ENCODE data around the gene ZRANB1. TPM values are rescaled to one million over a fixed set of nuclear protein-coding genes. Genes with fewer than 3 reads are reported as not detected.

The ZRANB1 gene
- total and polyA plus RNA-seq, 10 of the 15 experiments (the other 5 are each of a cell fraction or from before 2014, with no cell fraction given): 1.7 to 11.8 (median 6.2) TPM

DNA sequence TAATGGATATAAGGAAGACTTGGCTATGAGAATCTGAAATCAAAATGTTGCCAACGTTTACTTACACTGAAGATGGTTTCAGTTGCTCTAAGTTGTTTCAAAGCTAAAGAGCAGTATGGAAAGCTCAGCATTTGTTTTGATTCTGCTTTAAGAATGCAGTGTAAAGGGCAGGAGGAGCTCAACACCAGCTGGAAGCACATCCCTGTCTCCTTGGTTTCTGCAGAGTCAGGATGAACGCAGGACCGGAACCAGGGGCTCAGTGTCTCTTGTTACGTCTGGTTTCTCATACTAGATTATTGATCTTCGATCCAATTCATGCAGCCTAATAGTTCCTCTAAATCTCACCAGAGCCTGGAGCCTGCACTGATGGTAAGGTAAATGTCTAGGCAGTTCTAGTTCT lies 24.1 kb downstream of the ZRANB1 start:
- TF ChIP-seq, protein P1, sequence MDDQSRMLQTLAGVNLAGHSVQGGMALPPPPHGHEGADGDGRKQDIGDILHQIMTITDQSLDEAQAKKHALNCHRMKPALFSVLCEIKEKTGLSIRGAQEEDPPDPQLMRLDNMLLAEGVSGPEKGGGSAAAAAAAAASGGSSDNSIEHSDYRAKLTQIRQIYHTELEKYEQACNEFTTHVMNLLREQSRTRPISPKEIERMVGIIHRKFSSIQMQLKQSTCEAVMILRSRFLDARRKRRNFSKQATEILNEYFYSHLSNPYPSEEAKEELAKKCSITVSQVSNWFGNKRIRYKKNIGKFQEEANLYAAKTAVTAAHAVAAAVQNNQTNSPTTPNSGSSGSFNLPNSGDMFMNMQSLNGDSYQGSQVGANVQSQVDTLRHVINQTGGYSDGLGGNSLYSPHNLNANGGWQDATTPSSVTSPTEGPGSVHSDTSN (IDR thresholded peaks at IDR 0.05; ENCODE audit: insufficient replicate concordance, low read depth, low read length): no peak
- TF ChIP-seq ZNF274 (IDR thresholded peaks at IDR 0.05; ENCODE audit: insufficient read depth, insufficient read length): no peak
- TF ChIP-seq BMI1 (IDR thresholded peaks at IDR 0.05; ENCODE audit: borderline replicate concordance): no peak
- TF ChIP-seq YY1 (IDR thresholded peaks at IDR 0.05; ENCODE audit: low read depth, low read length): no peak
- peaks cover 11% of the 10 kb centered on the region for H3K79me2 ChIP-seq (ENCODE audit: control insufficient read depth, insufficient read depth, low read length)
- no peaks in the 10 kb centered on the region for H3K27me3 ChIP-seq (replicated peaks in 1 of 2; ENCODE audit: control insufficient read depth in 2 of 2, insufficient read depth in 2 of 2, low read length in 1 of 2)
- intact Hi-C loops (cut with micrococcal nuclease; ENCODE audit: unreplicated experiment) (no loop called here), in situ Hi-C loops (cut with MboI) (no loop called here)
- H3K4me1 ChIP-seq (ENCODE audit: control insufficient read depth, insufficient read depth, low read length): peaks cover 22% of the 10 kb centered on the region
- H4K20me1 ChIP-seq (ENCODE audit: control insufficient read depth, insufficient read depth): no peaks in the 10 kb centered on the region
- H3K9me3 ChIP-seq (replicated peaks; ENCODE audit: control insufficient read depth, insufficient read depth, low read length): no peaks in the 10 kb centered on the region
- DNase-seq (ENCODE audit: low read depth, low spot score) (no peak), ATAC-seq (no peak), FAIRE-seq (no peak)
- H3K4me2 ChIP-seq (ENCODE audit: control insufficient read depth, insufficient read depth): no peak overlapping the region
- ChIA-PET POLR2A (no interaction called here), RAD21 (ENCODE audit: unreplicated experiment) (no interaction called here), CTCF (no interaction called here), SMC1A (ENCODE audit: uncharacterized antibody, unreplicated experiment) (no interaction called here)
- H3K27ac ChIP-seq (ENCODE audit: control insufficient read depth, insufficient read depth): no peak overlapping the region
- H2AFZ ChIP-seq (ENCODE audit: control insufficient read depth, low read depth, low read length): no peak overlapping the region
- H3K36me3 ChIP-seq (ENCODE audit: control insufficient read depth in 2 of 2, insufficient read depth in 2 of 2, low read length in 1 of 2): peaks cover 0 to 8% of the 10 kb centered on the region in 2 experiments; a peak in 2 of 4 replicates
- WGBS (ENCODE audit: insufficient coverage, insufficient replicate concordance, low lambda C conversion rate, missing lambda C conversion rate): 89% methylated on average over 5 of the region's 5 CpGs
- H3K4me3 ChIP-seq: no peak overlapping the region
- no TSS peak for BruUV-seq (replicated peaks)
- no peak overlapping the region for H3K9ac ChIP-seq (ENCODE audit: control insufficient read depth, insufficient read depth, low read length)

GRCh38 chr10:124967255-124967654 lies 25.3 kb downstream of the ZRANB1 start:
- Histone ChIP-seq H4K20me1 (ENCODE audit: control insufficient read depth, insufficient read depth) (no peaks in the 10 kb centered on the region), H2AFZ (ENCODE audit: control insufficient read depth, low read depth, low read length) (no peak overlapping the region), H3K27me3 (replicated peaks in 1 of 2; ENCODE audit: control insufficient read depth in 2 of 2, insufficient read depth in 2 of 2, low read length in 1 of 2) (no peaks in the 10 kb centered on the region), H3K27ac (ENCODE audit: control insufficient read depth, insufficient read depth) (no peak overlapping the region), H3K9ac (ENCODE audit: control insufficient read depth, insufficient read depth, low read length) (no peak overlapping the region), H3K4me3 (no peak overlapping the region), H3K36me3 (ENCODE audit: control insufficient read depth in 2 of 2, insufficient read depth in 2 of 2, low read length in 1 of 2) (peaks cover 0 to 8% of the 10 kb centered on the region in 2 experiments; a peak in 2 of 4 replicates), H3K9me3 (replicated peaks; ENCODE audit: control insufficient read depth, insufficient read depth, low read length) (no peaks in the 10 kb centered on the region), H3K79me2 (ENCODE audit: control insufficient read depth, insufficient read depth, low read length) (peaks cover 4% of the 10 kb centered on the region), H3K4me2 (ENCODE audit: control insufficient read depth, insufficient read depth) (no peak overlapping the region), H3K4me1 (ENCODE audit: control insufficient read depth, insufficient read depth, low read length) (peaks cover 24% of the 10 kb centered on the region)
- ChIA-PET RAD21 (ENCODE audit: unreplicated experiment) (no interaction called here), SMC1A (ENCODE audit: uncharacterized antibody, unreplicated experiment) (no interaction called here), POLR2A (no interaction called here), CTCF (no interaction called here)
- intact Hi-C loops (cut with micrococcal nuclease; ENCODE audit: unreplicated experiment): no loop called here
- no peak for ATAC-seq
- FAIRE-seq: no peak
- in situ Hi-C loops (cut with MboI): no loop called here
- DNase-seq (ENCODE audit: low read depth, low spot score): no peak
- no TSS peak for BruUV-seq (replicated peaks)
- 100% methylated on average over 2 of the region's 2 CpGs for WGBS (ENCODE audit: insufficient coverage, insufficient replicate concordance, low lambda C conversion rate, missing lambda C conversion rate)
- TF ChIP-seq SREBF2 (IDR thresholded peaks at IDR 0.05; ENCODE audit: low read length) (no peak), MAX (IDR thresholded peaks at IDR 0.05; ENCODE audit: low read depth, low read length) (no peak), ZNF24 (IDR thresholded peaks at IDR 0.05) (no peak), CBX3 (IDR thresholded peaks at IDR 0.05; ENCODE audit: borderline replicate concordance, low read depth) (no peak), TCF7 (IDR thresholded peaks at IDR 0.05; ENCODE audit: borderline replicate concordance) (no peak), BACH1 (IDR thresholded peaks at IDR 0.05; ENCODE audit: borderline replicate concordance) (no peak), POLR2AphosphoS2 (IDR thresholded peaks at IDR 0.05; ENCODE audit: low read depth, low read length) (no peak), BCLAF1 (IDR thresholded peaks at IDR 0.05) (no peak)
- TF ChIP-seq, protein P2, sequence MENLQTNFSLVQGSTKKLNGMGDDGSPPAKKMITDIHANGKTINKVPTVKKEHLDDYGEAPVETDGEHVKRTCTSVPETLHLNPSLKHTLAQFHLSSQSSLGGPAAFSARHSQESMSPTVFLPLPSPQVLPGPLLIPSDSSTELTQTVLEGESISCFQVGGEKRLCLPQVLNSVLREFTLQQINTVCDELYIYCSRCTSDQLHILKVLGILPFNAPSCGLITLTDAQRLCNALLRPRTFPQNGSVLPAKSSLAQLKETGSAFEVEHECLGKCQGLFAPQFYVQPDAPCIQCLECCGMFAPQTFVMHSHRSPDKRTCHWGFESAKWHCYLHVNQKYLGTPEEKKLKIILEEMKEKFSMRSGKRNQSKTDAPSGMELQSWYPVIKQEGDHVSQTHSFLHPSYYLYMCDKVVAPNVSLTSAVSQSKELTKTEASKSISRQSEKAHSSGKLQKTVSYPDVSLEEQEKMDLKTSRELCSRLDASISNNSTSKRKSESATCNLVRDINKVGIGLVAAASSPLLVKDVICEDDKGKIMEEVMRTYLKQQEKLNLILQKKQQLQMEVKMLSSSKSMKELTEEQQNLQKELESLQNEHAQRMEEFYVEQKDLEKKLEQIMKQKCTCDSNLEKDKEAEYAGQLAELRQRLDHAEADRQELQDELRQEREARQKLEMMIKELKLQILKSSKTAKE (IDR thresholded peaks at IDR 0.05; ENCODE audit: low read depth, poor library complexity, severe bottlenecking): no peak
